HG03575 (cell line): ENCODE data around the gene CPXM2.
"Not testable (repeated sequence)": the region's sequence is repeated elsewhere in the genome, so short reads cannot be mapped to it uniquely, and the experiment has no call there.

Experiments
- ATAC-seq: cut with Tn5 transposase; IDR thresholded peaks from one replicate; pipeline ENCODE4 v1.9.1; 2021; ENCODE audit not compliant: unreplicated experiment, insufficient number of reproducible peaks, low FRiP score; ENCODE audit errors: extremely low read depth

The CPXM2 gene

DNA sequence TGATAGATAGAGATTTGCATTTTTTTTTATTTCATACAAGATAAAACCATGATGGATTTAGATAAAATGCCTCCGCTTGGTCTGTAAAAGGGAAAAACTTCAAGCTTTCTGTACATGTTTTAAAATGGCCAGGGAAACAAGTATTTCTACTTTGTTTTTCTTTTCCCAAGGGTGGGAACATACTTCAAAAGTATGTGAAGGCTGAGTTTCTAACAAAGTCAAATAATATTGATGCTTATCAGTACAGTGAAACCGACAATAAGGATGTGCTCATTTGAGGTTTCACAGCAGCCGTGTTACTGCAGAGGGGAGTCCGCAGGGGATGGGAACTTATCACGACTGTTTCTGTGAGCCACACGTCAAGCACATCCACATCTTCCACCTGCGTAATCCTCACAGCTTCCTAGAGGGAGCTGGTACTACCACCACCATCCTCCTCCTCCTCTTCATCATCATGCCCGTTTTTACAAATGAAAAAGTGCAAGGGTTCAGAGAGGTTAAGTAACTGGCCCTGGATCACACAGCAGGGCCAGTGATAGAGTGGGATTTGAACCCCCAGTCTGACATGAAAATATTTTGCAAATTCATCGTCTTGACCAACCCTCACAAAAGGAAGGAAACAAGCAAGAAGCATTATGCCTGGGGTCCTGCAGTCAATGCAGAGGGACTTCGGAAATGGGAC, 131.1 kb downstream of the CPXM2 start:
- ATAC-seq: no peak

DNA sequence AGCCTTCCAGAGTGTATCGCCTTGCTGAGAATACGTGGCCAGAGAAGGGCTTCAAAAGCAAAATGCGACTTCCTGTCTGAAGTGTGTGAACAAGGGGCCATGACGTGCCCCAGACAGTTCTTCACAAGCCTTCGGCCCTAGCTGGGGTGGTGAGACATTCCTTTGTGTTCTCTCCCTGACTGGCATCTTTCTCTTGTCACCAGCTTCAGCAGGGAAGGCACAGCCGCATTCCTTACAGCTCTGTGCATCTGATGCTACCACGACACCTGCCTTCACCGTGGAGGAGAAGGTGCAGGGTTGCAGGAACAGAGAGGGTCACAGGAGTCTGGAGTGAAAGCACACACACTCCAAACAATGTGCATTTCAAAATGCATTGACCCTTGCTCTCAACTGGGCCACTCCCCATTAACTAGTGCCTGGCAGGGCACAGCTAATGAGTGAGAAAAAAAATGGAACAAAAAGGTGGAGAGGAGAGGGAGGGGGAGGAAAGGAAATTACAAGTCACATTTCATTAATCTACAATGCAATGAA, 132.0 kb downstream of the CPXM2 start:
- no peak for ATAC-seq

DNA sequence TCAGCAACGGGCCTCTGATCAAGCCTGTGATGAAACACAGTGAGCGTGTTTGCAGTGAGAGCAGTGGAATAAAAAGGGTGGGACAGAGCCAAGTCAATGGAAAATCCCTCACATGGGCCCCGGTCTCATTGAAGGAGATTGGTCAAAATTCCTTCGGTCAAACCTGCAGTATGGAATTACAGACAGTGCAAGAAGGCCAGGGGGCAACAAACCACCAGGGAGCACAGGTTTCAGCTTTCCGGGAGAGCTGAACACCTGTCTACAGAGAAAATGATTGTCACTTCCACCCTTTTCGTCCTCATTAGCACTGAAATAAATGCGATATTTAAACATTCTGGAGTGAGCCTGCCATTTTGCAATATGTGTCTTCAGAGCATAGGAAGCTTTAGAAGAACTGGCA, 132.6 kb downstream of the CPXM2 start:
- no peak for ATAC-seq

DNA sequence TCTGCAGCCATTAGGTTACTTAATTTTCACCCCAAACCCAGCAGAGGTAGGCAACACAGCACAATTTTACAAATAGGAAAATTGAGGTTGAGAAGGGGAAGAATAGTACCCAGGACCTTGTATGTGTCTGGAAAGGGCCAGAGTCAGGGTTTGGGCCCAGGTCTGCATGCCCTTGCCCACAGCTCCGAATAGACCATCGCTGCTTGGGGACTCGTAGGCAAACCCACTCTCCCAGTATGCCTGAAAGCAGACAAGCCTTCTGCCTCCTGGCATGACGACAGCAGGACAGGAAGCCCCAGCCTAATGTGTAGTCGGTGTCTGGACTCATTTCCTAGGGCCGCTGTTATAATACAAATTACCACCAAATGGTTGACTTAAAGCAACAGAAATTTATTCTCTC, 133.8 kb downstream of the CPXM2 start:
- no peak for ATAC-seq

DNA sequence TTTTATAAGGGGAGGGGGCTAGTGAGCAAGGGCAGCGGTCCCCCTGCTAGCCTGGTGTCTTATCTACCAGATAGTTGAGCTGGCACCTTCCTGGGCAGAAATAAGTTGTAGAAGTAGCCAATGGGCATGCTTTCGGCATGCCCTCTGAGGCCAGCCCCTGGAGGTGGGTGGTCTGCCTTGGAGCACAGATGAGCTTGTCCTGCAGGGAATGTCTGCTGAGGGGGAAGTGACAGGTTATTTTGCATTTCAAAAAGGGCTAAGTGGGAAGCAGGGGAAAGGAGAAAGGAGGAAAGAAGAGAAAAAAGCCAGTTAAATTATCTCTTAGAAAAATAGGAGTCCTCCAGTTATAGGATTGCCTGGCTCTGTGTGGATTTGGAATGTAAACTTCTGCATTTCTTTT, 136.5 kb downstream of the CPXM2 start:
- ATAC-seq: no peak

DNA sequence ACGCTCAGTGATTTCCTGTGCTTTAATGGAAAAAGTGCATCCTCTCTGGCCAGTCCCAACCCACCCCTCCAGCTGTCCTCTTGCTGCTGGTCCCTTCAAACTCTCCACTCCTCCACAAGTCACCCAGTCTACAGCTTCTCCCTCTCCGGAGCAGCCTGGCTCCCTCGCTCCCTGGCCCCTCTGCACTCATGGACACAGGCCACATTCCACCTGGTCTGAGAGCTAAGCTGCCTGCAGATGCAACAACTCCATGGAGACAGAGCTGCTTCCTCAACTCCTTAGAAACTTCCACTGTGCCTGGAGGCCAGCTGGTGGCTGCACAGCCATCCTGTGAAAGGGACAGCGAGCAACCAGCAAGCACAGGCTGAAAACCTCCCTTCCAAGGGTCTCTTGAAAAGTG, 137.5 kb downstream of the CPXM2 start:
- ATAC-seq: no peak

DNA sequence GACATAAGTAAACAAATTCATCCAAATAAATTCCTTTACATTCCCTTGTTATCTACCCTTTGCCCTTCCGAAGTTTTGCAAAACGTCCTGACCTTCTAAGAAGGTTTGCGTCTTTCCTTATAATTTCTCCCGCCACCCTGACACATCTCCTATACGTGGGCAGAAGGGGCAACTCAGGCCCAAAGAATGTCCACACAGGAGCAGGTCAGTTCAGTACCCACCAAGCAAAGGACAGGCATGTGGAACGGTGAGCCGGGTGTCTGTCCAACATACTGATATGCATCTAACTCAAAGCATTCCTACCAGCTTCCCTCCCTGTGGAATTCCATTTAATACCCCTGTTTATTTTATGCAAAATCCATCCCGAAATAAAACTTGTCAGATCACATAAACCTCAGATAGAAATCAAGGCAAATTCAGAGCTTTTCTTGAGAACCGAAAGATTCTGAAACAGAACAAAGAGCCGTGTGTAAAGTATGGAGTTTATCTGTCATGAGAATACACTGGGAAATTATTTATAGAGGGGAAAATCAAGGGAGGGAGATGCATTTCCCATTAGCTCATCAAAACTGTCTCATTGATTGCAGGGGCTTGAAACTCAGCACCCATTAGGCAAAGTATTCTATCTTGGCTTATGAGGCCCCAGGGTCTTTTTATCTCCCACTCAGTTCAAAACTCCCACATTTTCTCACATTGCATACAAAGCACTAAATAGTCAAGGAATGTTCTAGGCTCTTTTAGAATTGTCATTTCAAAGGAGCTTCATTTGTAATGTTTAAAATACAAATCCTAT, 140.1 kb downstream of the CPXM2 start:
- ATAC-seq: no peak

DNA sequence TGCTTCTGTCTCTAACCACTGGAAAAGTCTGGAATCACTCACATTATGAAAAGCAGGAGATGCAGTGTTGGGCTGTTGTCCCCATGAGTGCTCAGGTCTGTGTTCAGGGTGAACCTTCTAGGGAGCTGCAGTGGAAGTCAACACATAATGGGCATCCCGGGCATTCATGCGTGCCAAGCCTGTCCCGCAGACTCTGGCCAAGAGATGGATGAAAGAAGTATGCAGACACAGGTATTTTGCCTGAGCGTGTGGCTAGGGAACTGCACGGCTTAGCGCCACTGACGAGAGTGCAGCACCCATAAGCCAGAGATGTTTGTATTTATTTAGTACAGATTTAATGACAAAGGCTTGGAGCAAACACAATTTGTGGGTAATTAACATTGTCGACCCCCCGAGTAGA, 140.7 kb downstream of the CPXM2 start:
- ATAC-seq: no peak

DNA sequence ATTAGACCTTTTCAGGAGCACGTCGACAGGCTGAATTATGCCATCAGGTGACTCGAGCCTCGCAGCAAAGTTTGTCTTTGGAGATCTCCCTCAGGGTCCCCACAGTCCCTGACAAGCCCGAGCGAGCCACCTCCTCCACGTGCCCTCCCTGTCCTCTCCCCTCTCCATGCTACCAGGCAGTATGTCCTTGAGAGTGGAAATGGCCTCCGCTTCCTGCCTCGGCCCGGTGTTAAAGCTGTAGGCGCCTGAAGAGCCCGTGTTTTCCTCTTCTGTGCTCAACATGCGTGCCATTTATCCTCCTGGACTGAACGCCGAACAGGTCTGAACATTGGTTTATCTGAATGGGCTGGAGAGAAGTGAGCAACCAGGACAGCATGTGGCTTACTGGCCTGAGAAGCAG, 142.9 kb downstream of the CPXM2 start:
- no peak for ATAC-seq

DNA sequence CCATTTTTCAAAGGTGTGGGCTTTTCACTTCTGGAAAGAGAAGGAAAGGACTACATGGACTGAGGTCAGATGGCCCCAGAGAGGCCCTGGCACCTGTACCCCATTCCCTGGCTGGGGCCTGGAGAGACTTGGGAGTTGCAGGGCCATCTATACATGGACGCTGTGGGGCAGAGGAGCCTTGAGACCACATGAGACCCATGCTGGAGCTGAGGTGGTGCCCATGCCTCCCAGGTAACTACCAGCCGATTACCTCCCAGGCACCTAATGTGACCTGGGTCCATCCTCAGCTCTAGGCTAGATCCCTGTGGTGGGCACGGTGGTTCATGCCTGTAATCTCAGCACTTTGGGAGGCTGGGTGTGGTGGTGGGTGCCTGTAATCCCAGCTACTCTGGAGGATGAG, 144.2 kb downstream of the CPXM2 start:
- no peak for ATAC-seq

DNA sequence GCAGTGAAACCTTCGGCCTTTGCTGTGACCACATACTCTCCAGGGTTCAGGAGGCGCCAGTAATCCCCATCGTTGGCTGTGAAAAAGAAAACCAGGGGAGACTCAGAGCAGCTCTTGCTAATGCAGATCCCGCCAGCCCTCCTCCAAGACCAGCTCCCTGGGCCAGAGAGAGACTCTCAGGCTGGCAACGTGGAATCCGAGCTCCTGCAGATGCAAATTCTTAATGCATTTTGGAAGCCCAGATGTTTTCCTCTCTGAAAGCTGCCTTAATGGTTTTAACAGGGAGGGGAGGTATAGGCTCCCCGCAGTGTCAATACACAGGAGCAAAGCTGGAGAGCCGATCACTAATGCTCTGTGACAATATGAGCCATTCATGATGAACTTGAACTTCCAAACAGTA, 144.7 kb downstream of the CPXM2 start:
- no peak for ATAC-seq

DNA sequence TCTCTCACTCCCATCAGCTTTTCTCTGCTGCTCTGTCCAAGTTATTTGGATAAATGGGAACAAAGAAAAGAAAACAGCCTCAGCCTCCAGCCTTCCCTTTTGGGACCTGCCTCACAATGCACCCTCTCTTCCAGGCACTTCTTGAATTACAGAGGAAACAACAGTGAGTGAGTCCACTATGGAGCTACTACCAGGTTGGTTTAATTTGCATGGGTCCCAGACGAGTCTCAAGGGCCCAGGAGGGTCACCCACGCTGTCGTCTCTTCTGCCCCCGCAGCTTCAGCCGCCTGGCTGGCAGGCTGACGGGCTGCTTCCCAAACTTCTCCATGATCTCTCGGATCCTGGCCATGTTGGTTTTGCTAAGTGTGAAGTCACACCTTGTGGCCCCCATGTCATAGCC, 145.1 kb downstream of the CPXM2 start:
- no peak for ATAC-seq

DNA sequence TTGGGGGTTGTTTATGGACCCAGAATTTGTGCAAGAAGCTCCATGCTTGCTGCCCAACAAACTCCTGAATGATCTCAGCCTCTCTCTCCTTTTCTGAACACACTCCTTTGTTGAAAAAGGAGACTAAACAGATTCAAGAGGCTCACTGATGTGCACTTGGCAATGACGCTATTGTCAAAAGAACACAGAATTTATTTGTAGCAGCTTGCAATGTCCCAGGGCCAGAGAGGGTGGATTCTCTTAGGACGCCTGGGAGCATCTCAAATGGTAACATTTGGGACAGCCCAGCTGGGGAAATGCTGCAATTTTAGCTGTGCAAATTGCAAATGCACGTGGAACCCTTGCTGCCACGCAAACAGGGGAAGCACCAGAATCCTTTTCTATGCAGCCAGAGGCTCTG, 145.5 kb downstream of the CPXM2 start:
- no peak for ATAC-seq

DNA sequence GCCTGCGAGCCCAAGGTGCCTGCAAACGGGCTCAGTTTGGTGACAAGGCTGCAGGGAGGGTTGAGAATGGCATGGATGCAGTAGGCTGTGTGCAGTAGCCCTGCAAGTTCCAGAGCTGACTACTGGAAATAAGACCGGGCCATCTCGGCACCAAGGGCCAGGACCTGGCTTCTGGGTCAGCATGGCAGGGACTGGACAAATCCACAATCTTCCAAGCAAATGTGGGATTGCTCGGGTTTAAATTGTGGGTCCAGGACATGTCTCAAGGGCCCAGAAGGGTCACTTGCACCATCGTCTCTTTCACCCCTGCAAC, 147.4 kb downstream of the CPXM2 start:
- no peak for ATAC-seq

DNA sequence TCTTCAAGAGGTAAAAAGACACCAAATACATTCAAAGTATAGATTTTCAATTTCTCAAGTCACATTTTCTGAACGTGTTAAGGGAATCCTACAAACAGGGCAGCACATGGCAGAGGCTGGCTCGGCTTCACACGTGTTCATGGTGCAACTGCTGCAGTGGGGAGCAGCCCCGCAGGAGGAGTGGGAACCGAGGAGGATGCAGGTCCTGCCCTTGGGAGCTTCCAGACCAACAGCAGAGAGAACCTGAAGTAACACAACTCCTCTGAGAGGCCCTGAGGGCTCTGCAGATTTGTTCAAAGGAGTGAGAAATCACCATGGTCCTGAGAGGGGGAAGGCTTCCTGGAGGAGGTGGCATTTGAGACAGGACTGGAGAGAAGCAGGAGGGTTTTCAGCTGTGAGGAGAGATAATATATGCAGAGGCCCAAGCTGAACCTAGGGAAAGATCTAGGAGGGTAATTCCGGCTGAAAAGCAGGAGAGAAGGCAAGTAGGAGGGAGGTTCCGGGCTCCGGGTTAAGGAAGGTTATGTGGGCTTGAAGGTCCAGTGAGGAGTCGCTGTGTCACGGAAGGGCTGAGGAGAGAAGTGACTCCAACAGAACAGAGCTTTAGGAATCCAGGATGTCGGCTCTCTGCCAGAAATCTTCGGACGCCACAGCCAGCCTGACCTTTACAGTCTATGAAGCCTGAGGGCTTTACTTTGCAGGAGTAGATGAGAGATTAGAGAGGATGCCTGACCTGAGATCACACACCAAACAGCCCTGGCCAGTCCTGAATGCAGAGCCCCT, 148.0 kb downstream of the CPXM2 start:
- ATAC-seq: no peak

DNA sequence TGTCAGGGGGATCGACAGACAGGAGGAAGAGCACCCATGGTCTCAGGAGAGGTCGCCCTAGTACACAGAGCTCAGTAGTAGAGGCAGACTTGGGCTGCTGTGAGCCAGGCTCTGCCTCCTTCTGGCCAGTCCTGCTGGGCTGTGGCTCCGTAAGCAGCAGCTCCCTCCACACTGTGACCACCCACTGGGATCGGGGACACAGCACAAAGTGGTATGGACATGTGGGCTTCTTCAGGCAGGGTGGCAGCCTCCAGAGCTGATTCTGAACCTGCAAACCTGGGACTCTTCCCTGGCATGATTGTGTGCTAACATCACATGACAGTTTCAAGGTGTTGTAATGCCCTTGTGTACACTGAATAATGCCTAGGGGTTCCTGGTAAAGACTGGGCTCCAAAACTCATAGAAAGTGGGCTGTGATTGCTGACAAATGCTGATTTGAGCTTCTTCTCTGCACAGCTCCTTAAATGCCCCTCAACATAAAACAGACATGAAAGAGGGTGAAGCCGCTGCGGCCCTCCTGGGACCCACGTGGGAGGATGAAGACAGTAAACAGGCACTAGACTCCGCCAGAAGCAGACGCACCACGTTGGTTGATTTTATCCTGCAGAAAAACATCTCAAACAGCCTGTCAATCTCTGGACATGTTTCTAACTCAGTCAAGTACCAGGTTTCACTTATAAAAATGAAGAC, 148.7 kb downstream of the CPXM2 start:
- no peak for ATAC-seq

DNA sequence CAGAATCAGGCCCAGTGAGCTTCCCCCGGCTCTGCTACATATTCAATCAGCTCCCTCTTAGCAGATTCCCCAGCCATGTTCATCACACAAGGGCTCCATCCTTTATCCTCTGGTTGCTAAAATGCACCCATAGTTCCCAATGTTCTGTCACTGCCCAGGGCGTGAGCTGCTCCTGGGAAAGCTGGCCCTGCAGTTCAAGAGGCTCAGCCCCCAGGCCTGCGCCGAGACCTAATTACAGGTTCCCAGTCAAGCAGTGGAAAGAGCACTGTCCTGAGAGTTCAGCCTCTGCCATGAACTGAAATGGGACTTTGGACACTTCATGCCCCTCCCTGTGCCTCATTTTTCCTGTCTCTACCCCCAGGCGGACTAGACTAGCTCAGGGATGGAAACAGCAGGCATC, 149.9 kb downstream of the CPXM2 start:
- ATAC-seq: no peak

DNA sequence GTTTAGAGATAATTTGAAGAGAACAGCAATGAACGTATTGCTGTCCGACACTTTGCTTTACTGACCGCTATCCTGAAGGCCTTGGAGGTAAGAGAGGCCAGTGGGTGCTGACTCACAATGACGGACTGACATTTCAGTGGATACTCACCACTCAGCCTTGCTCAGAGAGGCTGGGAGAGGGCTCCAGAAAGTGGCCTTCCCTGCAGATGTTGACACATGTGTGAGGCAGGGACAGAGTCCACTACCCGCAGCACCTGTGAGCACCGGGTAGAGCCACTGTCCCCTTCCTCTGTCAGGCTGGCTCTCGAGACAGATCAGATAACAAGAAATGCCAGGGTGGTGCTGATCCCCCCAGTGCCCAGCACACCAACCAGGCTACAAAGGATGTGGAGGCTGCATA, 150.5 kb downstream of the CPXM2 start:
- ATAC-seq: no peak

DNA sequence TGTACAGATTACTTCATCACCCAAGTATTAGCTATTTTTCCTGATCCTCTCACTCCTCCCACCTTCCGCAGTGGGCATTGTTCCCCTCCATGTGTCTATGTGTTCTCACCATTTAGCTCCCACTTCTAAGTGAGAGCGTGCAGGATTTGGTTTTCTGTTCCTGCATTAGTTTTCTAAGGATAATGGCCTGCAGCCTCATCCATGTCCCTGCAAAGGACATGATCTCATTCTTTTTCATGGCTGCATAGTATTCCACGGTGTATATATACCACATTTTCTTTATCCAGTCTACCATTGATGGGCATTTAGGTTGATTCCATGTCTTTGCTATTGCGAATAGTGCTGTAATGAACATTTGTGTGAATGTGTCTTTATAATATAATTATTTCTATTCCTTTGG, 154.7 kb downstream of the CPXM2 start:
- ATAC-seq: not testable (repeated sequence)
